SHP77 treated with DMSO at 0.1 percent for 48 hours (cell line): ENCODE measurements around the gene GPR78.

ENCODE experiments used
- DNase-seq: peaks from one replicate; lab custom pipeline; 2025; lab: John Stamatoyannopoulos, UW

GPR78 gene

GRCh38 chr4:8580321-8581093 is at the start of gene GPR78:
Gene GPR78 (plus strand): TSS chr4:8580392. CDS start chr4:8580983, 591 bp downstream.
- no peak for DNase-seq

- DNase-seq = no peak
These were observed 47.9 kb upstream of the GPR78 start for GRCh38 chr4:8532245-8532781.

GRCh38 chr4:8533274-8533865 is 46.8 kb upstream of the GPR78 start:
- DNase-seq = no peak

GRCh38 chr4:8534129-8534528 is 46.1 kb upstream of the GPR78 start:
- DNase-seq = no peak

- DNase-seq = no peak
These were observed 45.6 kb upstream of the GPR78 start for GRCh38 chr4:8534611-8535010.

GRCh38 chr4:8536467-8536866 is 43.7 kb upstream of the GPR78 start:
- DNase-seq = no peak

- DNase-seq = no peak
These were observed 43.1 kb upstream of the GPR78 start for GRCh38 chr4:8537041-8537461.

- DNase-seq = no peak
These were observed 42.0 kb upstream of the GPR78 start for GRCh38 chr4:8538076-8538702.

GRCh38 chr4:8538703-8539567 is 41.3 kb upstream of the GPR78 start:
- no peak for DNase-seq

GRCh38 chr4:8539661-8540060 is 40.5 kb upstream of the GPR78 start:
- DNase-seq = no peak

- no peak for DNase-seq
These were observed 40.1 kb upstream of the GPR78 start for GRCh38 chr4:8540072-8540471.

- DNase-seq = no peak
These were observed 39.6 kb upstream of the GPR78 start for GRCh38 chr4:8540586-8540985.

GRCh38 chr4:8540991-8541390 is 39.2 kb upstream of the GPR78 start:
- no peak for DNase-seq

- no peak for DNase-seq
These were observed 38.0 kb upstream of the GPR78 start for GRCh38 chr4:8541981-8542715.

GRCh38 chr4:8542776-8543525 is 37.2 kb upstream of the GPR78 start:
- no peak for DNase-seq

- DNase-seq = no peak
These were observed 36.6 kb upstream of the GPR78 start for GRCh38 chr4:8543623-8544022.

GRCh38 chr4:8544282-8544681 is 35.9 kb upstream of the GPR78 start:
- no peak for DNase-seq

- no peak for DNase-seq
These were observed 35.3 kb upstream of the GPR78 start for GRCh38 chr4:8544741-8545438.

GRCh38 chr4:8545439-8545765 is 34.8 kb upstream of the GPR78 start:
- no peak for DNase-seq

GRCh38 chr4:8546766-8547107 is 33.5 kb upstream of the GPR78 start:
- DNase-seq = no peak
